Measurements from ENCODE around the gene TPCN1. TPM values are rescaled to one million over a fixed set of nuclear protein-coding genes. Genes with fewer than 3 reads are reported as not detected.

TPCN1 gene
- polyA plus RNA-seq, 1 experiment = 10.9 TPM

GRCh38 chr12:113194971-113195391, 26.3 kb upstream of the TPCN1 start:
- Histone ChIP-seq H3K9me3 (ENCODE audit: control insufficient read depth, insufficient read depth, low read length) (no peaks in the 10 kb centered on the region), H3K27ac (ENCODE audit: low read depth, low read length) (peak overlapping the region; percentile 85), H3K4me3 (ENCODE audit: low read depth, low read length) (no peak overlapping the region), H3K27me3 (ENCODE audit: control insufficient read depth, insufficient read depth, low read length) (no peaks in the 10 kb centered on the region)
- no peak for TF ChIP-seq CTCF (IDR thresholded peaks at IDR 0.05; ENCODE audit: low read depth, low read length)
- POLR2A ChIA-PET = interaction anchor here (0.6 to 1.3 kb wide), 7 partner anchors 9 to 771 kb away, joined by 3 to 11 read pairs (median 5); partner anchors contain the start of genes DDX54, RITA1 and TPCN1
- CTCF ChIA-PET = interaction anchor here (0.6 to 1.9 kb wide), 6 partner anchors 9 to 494 kb away, joined by 3 to 5 read pairs (median 3); partner anchors contain the start of gene PLBD2
- no peak for DNase-seq (ENCODE audit: low read depth, low spot score)

GRCh38 chr12:113195598-113195997, 25.7 kb upstream of the TPCN1 start:
- no peak for DNase-seq (ENCODE audit: low read depth, low spot score)
- H3K27ac ChIP-seq (ENCODE audit: low read depth, low read length) = peak overlapping the region; percentile 85
- no peaks in the 10 kb centered on the region for H3K27me3 ChIP-seq (ENCODE audit: control insufficient read depth, insufficient read depth, low read length)
- CTCF ChIA-PET = interaction anchor here (0.6 to 1.9 kb wide), 7 partner anchors 8 to 230 kb away, joined by 3 to 5 read pairs (median 3); partner anchors contain the start of gene PLBD2
- H3K4me3 ChIP-seq (ENCODE audit: low read depth, low read length) = no peak overlapping the region
- POLR2A ChIA-PET = interaction anchor here (1.0 to 1.3 kb wide), 4 partner anchors 9 to 163 kb away, joined by 3 to 11 read pairs (median 5); partner anchors contain the start of genes DDX54, RITA1 and TPCN1
- no peak for TF ChIP-seq CTCF (IDR thresholded peaks at IDR 0.05; ENCODE audit: low read depth, low read length)
- no peaks in the 10 kb centered on the region for H3K9me3 ChIP-seq (ENCODE audit: control insufficient read depth, insufficient read depth, low read length)

GRCh38 chr12:113196582-113196981, 24.7 kb upstream of the TPCN1 start:
- H3K27me3 ChIP-seq (ENCODE audit: control insufficient read depth, insufficient read depth, low read length) = no peaks in the 10 kb centered on the region
- ChIA-PET POLR2A (no interaction called here), CTCF (interaction anchor here (0.8 to 2.6 kb wide), 10 partner anchors 9 to 228 kb away, joined by 3 to 15 read pairs (median 4); no protein-coding TSS in a partner anchor)
- no peak overlapping the region for H3K27ac ChIP-seq (ENCODE audit: low read depth, low read length)
- H3K4me3 ChIP-seq (ENCODE audit: low read depth, low read length) = no peak overlapping the region
- DNase-seq (ENCODE audit: low read depth, low spot score) = no peak
- no peaks in the 10 kb centered on the region for H3K9me3 ChIP-seq (ENCODE audit: control insufficient read depth, insufficient read depth, low read length)
- TF ChIP-seq CTCF (IDR thresholded peaks at IDR 0.05; ENCODE audit: low read depth, low read length) = no peak

- no peaks in the 10 kb centered on the region for H3K9me3 ChIP-seq (ENCODE audit: control insufficient read depth, insufficient read depth, low read length)
- peak; percentile 80 for TF ChIP-seq CTCF (IDR thresholded peaks at IDR 0.05; ENCODE audit: low read depth, low read length)
- H3K4me3 ChIP-seq (ENCODE audit: low read depth, low read length) = no peak overlapping the region
- CTCF ChIA-PET = interaction anchor here (0.5 to 2.6 kb wide), 32 partner anchors 8 to 707 kb away, joined by 3 to 15 read pairs (median 4); partner anchors contain the start of gene SLC8B1
- POLR2A ChIA-PET = no interaction called here
- no peaks in the 10 kb centered on the region for H3K27me3 ChIP-seq (ENCODE audit: control insufficient read depth, insufficient read depth, low read length)
- DNase-seq (ENCODE audit: low read depth, low spot score) = no peak
- no peak overlapping the region for H3K27ac ChIP-seq (ENCODE audit: low read depth, low read length)
Observed at GRCh38 chr12:113196990-113197389, 24.3 kb upstream of the TPCN1 start.

GRCh38 chr12:113197518-113198077, 23.7 kb upstream of the TPCN1 start:
- no peak overlapping the region for H3K4me3 ChIP-seq (ENCODE audit: low read depth, low read length)
- TF ChIP-seq CTCF (IDR thresholded peaks at IDR 0.05; ENCODE audit: low read depth, low read length) = no peak
- POLR2A ChIA-PET = no interaction called here
- CTCF ChIA-PET = interaction anchor here (0.5 to 2.6 kb wide), 33 partner anchors 8 to 707 kb away, joined by 3 to 15 read pairs (median 4); partner anchors contain the start of gene SLC8B1
- no peaks in the 10 kb centered on the region for H3K27me3 ChIP-seq (ENCODE audit: control insufficient read depth, insufficient read depth, low read length)
- no peaks in the 10 kb centered on the region for H3K9me3 ChIP-seq (ENCODE audit: control insufficient read depth, insufficient read depth, low read length)
- no peak overlapping the region for H3K27ac ChIP-seq (ENCODE audit: low read depth, low read length)
- DNase-seq (ENCODE audit: low read depth, low spot score) = no peak

All from AG04450 (cell line).